ELR (cell line): ENCODE results near the gene KANSL3.
"Not testable (repeated sequence)": the region's sequence is repeated elsewhere in the genome, so short reads cannot be mapped to it uniquely, and the experiment has no call there.

ENCODE experiments used
- DNase-seq: peaks from one replicate; pipeline ENCODE4 v3.0.0-alpha.2; 2015; ENCODE audit warnings: low read depth

KANSL3 gene

GRCh38 chr2:96638144-96639121 lies at the start of gene KANSL3:
TSS of gene KANSL3 (minus strand) at chr2:96638312. CDS start at chr2:96637135, 1,177 bp downstream.
- peak; percentile 94 for DNase-seq

GRCh38 chr2:96687266-96687665 lies 49.2 kb upstream of the KANSL3 start:
- DNase-seq: no peak

DNA sequence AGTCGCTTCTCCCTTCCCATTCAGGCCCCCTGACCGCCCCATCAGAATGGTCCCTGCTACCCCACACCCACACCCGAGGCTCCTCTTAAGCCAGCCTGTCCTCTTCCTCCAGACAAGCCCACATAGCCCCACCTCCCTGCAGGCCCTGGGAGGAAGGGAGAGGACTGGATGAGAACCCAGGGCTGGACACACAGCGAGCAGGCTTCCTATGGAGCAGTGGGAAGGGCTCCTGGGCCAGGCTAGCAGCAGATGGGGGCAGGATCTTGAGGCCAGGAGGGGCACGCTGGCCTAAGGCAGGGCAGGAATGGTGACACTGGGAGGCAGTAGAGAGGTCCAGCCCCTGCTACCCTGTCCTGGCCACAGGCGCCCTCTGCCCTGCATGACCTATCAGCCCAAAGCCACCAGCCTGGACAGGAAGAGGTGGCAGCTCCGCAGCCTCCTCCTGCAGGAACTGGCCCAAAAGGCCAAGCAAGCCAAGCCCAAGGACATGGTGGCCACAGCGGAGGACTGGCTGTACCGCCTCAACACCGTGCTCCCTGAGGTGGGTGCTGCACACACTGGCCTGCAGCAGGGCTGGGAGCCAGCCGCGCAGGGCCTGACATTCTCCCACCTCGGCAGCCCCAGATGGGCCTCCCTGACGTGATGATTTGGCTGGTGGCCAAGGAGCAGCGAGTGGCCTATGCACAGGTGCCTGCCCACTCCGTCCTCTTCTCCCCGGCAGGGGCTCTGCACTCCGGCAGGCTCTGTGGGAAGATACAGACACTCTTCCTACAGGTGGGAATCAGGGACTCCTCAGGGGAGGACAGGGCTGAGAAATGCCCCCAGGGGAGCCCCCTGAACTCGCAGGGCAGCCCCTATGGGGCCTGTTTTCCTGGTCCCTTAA lies 47.7 kb upstream of the KANSL3 start:
- DNase-seq: no peak

GRCh38 chr2:96684883-96685576 lies 46.9 kb upstream of the KANSL3 start:
- DNase-seq: no peak

DNA sequence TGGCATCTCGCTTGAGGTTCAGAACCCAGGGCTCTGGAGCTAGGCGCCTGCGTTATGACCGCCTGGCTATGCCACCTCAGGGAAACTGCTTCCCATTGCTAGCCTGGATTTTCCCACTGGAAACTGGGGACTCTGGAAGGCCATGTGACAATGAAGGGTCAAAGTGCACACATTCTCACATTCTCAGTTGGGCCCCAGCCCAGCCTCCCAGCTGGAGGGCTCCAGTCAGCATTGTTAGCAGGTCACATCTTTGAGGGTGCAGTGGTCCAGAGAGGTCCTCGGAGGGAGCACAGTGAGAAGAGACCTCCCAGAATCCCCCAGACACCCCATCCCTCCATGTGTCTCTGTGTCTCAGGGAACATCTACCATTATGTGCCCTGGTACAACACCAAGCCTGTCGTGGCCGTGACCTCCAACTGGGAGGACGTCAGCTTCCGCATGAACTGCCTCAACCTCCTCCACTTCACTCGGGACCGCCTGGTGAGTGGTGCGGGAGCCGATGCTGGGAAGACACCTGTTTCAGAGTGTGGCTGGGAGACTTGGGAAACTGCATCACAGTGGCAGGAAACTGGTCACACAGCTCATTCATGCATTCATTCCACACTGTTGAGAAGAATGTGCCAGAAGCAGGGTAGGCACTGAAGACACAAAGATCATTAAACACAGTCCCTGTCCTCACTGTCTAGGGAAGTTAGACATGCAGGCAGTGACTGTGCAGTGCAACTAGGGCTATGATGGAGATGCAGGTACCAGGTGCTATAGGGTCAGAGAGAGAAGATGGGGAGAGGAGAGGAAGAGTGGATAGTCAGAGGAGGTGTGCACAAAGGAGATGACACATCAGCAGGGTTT lies 46.1 kb upstream of the KANSL3 start:
- no peak for DNase-seq

DNA sequence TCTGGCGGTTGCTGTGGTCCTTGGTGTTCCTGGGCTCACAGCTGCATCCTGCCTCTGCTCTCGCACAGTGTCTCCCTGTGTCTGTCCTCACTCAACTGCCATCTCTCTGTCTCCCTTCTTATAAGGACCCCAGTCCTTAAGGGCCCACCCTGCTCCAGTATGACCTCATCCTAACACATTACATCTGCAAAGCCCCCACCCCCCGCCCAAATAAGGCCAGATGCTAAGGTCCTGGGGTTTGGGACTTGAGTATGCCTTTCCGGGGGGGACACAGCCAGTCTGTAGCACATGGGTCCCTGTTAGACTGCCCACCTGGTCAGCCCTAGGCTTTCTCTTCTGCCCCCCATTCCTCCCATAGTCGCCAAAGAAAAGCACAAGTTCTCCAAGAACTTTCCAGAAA lies 45.2 kb upstream of the KANSL3 start:
- DNase-seq: no peak

GRCh38 chr2:96681540-96681939 lies 43.4 kb upstream of the KANSL3 start:
- no peak for DNase-seq

GRCh38 chr2:96680561-96681141 lies 42.5 kb upstream of the KANSL3 start:
- DNase-seq: no peak

DNA sequence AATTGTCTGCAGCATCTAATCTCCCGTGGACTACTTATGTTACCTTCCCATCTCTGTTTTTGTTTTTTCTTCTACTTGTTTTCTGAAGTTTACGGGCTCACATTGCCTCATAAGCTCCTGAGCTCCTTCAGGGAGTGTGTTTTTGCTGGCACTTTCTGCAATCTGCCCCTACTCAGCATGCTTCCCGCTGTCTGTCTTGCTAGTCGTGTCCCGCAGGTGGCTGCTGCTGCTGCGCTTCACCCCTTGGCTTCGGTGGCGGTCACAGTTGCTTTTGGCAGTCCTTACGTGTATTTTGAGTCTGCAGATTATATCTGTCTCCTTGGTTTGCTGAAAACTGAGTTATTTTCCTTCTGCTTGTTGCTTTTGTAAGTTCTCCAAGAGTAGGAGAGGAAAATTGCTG lies 41.7 kb upstream of the KANSL3 start:
- no peak for DNase-seq

DNA sequence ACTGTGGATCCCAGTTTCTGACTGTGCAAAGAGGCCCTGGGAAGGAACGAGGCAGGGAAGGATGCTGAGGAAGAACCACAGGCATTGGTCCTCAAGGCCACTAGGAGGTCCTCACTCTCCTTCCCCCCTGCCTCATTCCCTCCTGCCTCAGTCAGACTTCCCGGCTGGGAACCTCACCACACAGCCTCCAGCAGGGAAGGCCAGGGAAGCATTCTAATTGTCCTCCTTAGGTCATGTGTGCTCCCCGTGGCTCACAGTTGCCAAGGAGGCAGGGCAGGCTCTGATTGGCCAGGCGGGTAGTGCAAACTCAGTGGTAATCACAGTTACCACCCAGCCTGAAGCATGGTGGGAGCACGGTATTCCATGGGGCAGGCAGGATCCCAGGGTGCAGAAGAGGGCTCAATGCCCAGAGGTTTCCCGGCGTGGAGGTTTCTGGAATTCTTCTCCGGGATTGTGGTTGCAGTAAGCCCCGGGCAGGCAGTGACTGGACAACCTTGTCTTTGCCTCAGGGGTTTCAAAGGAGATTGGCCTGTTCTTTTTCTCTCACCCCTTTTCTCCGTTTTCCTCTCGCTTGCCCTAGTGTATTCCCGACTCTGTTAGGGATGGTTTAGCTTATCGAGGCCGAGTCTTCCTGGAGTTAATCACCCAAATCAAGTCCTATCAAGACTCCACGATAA lies 31.6 kb upstream of the KANSL3 start:
- DNase-seq: no peak

DNA sequence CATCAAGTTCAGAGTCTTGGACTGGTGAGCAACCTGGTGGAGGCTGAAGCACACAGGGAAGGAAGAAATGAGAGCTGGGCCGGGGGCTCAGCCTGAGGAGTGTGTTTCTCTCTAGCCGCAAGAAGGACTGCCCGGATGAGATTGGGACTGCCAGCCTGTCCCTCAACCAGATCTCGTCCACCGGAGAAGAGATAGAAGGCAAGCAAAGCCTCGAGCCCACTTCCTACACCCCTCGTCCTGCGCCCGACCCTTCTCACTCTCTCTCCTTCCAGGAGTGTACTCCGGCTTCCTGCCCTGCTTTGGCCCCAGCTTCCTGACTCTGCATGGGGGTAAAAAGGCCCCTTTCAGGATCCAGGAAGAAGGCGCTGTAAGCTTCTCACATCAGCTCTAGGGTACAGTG lies 30.7 kb upstream of the KANSL3 start:
- no peak for DNase-seq

DNA sequence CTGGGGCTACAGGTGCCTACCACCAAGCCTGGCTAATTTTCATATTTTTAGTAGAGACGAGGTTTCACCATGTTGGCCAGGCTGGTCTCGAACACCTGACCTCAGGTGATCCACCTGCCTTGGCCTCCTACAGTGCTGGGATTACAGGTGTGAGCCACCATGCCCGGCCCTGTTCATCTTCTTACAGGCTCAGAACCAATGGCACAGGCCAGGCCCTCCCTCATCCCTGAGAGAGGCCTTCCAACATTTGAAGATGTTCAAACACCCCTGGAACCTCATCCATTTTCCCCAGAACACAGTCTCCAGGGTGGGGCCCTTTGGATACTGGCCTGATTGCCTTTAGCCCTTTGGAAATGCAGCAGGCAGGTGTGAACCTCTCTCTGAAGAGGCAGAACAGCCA lies 27.6 kb upstream of the KANSL3 start:
- DNase-seq: not testable (repeated sequence)

GRCh38 chr2:96665083-96665569 lies 27.0 kb upstream of the KANSL3 start:
- DNase-seq: peak; percentile 96

DNA sequence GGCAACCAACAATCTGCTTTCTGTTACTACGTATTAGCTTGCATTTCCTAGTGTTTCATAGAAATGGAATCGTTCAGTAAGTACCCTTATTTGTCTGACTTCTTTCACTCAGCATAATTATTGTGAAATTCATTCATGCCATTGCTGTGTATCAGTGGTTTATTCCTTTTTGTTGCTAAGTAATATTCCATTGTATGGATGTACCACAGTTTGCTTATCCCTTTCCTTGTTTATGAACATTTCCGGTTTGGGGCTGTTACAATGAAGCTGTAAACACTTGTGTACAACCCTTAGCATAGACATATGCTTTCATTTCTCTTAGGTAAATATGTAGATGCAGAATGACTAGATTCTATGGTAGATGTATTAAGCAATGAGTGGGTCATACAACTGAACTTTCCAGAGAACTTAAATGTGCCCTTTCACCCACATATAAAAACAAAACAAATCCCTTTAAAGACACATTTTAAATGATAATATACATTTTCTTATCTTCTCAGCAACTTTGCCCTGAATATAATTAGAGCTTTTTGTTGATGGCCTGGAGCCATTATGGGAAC lies 26.3 kb upstream of the KANSL3 start:
- DNase-seq: no peak

DNA sequence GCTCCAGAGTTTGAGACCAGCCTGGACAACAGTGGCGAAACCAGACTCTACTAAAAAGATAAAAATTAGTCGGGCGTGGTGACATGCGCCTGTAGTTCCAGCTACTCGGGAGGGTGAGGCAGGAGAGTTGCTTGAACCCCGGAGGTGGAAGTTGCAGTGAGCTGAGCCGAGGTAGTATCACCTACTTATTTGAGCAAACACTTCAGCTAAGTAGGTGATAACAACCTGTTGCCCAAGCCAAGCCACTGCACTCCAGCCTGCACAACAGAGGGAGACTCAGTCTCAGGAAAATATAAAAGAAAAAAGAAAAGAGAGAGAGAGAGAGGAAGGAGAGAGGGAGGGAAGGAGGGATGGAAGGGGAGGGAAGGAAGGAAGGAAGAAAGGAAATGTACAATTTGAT lies 25.7 kb upstream of the KANSL3 start:
- DNase-seq: no peak

DNA sequence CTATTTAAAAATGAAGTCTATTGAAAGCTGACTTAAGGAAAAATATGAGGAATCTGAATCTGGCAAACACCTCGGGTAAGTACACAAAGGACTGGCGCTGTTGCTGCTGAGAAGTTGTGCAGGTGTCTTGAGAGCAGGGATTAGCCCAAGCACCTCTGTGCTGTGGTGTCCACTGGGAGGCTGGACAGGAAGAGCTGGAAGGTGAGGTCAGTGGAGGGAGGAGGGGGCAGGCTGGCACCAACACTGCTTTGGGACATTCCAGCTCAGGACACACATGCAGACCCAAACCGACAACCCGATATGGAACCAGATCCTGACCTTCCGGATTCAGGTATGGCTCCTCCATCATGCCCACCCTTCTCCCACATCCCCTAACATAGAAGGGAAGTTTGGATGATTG lies 25.1 kb upstream of the KANSL3 start:
- no peak for DNase-seq

DNA sequence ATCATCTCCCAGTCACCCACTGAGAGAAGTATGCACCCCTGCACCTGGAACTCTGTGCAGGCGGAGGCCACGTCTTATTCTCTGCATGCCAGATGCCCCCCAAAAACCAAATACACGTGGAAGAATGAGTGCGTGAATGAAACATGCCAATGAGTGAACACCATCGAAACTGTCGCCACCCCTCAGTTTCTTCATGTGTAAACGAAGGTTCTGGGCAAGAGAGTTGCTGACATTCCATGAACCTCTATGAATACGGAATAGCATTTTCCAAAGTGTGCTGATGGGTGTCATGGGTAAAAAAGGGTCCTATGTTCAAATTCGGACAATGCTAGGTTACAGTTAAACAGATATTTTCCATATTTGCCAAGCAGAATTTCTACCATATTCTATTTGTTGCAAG lies 24.2 kb upstream of the KANSL3 start:
- DNase-seq: no peak

- no peak for DNase-seq
Observed at GRCh38 chr2:96661324-96661723, 23.2 kb upstream of the KANSL3 start.

- DNase-seq: no peak
Observed at GRCh38 chr2:96656540-96656939, 18.4 kb upstream of the KANSL3 start.

GRCh38 chr2:96655526-96655925 lies 17.4 kb upstream of the KANSL3 start:
- DNase-seq: no peak
